Left ventricle myocardium superior (tissue), 1 donor: ENCODE data around the gene TIMM23B. TPM values are rescaled to one million over a fixed set of nuclear protein-coding genes. Genes with fewer than 3 reads are reported as not detected.
A peak's percentile ranks its signal among the peaks of the same experiment; 100 is the strongest.
"Not testable (repeated sequence)": the region's sequence is repeated elsewhere in the genome, so short reads cannot be mapped to it uniquely, and the experiment has no call there.

Experiments
- ATAC-seq: fragments of 200-7000 bp; cut with Tn5 transposase; one replicate; pipeline ENCODE4 v1.9.1; 2020; ENCODE audit warnings: mild to moderate bottlenecking, moderate library complexity
- DNase-seq: peaks from one replicate; pipeline ENCODE4 v3.0.0-alpha.2; 2020
- intact Hi-C: fragments of 100-400 bp; cut with micrococcal nuclease; formaldehyde crosslinking; loops from one replicate; pipeline ENCODE4 v1.11.0; 2022
- long read RNA-seq: library from polyadenylated mRNA; unstranded; transcript quantifications from one replicate; pipeline ENCODE4 v2.0.0, GENCODE V29; 2021
- total RNA-seq: library from RNA; stranded (reverse); fragmentation: NEBNext Ultra II Directional; extraction: Animal tissue kit (Norgen Biotek cat#: 25700); gene quantifications from one replicate; pipeline ENCODE4 v1.2.1, GENCODE V29; 2021
- donor health status: DM: no; HTN: yes; CAD: no; lungs with severe emphysema.

The TIMM23B gene, protein sequence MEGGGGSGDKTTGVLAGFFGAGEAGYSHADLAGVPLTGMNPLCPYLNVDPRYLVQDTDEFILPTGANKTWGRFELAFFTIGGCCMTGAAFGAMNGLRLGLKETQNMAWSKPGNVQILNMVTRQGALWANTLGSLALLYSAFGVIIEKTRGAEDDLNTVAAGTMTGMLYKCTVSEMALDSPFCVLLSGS
- 15.8 TPM for total RNA-seq
- long read RNA-seq, partial matches to known transcripts, result 2 of 6 reads
- long read RNA-seq, other reads (novel, unspliced or antisense), result 0 of 6 reads

DNA sequence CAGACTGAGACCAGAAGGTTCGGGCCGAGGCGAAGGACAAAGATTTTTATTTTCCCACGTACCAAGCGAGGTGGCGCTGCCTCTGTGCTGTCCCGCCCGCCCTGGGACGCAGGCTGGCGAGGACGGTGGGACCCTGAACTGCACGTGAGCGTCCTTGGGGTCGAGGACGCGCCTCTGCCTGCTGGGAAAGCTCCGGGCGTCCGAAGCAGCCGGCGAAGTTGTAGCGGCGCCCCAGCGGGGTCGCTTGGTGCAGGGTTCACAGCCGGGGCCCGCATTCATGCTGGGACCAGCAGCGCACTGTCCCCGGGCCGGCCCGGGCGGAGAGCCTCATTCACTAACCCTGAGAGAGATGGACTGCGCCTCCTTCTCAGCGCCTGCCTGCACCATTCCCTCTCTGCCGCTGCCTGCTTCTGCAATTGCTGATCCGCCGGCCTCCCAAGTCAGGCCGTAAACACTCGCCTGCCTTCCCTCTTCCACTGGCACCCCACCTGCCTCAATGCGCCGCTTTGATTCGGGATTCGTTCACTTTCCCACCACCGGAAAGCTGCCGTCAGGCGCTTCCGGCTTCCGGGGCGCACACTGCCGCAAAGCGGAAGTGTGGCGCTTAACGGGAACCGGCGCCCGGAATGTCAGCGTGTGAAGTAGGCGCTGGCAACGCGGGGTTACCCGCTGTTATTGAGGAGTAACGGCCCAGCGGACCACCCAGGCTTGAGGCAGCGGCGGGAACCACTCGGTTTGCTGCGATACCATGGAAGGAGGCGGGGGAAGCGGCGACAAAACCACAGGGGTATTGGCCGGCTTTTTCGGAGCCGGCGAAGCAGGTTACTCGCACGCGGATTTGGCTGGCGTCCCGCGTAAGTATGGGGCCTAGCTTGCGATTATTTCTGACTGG lies at the start of gene TIMM23B, which contains the start of gene PARG:
TIMM23B (plus strand) TSS at position 607 of the 892 bp plus-strand sequence; CDS start at position 749, 142 bp downstream.
PARG (minus strand) TSS at position 581 of the 892 bp plus-strand sequence; CDS start at position 279, 302 bp downstream.
- intact Hi-C loops, result not testable (repeated sequence)
- peak; percentile 88 for DNase-seq
- peak; percentile 97 for ATAC-seq

DNA sequence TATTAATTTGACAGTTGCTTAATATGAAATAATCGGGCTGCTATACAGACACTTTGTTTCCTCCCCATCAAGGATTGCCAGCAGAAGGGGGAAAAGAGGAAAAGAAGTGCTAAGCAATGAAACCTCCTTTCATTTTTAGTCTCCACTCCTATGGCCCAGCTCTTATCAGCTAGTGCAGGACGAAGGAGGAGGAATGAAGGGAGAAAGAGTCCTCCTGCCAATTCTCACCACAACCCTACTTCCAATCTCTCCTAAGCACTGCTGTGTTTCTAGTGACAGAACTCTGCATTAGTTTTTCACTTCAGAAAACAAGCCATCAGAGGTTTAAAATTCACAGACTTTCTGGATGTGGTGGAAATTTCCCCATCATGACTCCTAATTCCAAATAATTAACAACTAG lies 41.9 kb upstream of the TIMM23B start:
- intact Hi-C loops, ATAC-seq: not testable (repeated sequence)

DNA sequence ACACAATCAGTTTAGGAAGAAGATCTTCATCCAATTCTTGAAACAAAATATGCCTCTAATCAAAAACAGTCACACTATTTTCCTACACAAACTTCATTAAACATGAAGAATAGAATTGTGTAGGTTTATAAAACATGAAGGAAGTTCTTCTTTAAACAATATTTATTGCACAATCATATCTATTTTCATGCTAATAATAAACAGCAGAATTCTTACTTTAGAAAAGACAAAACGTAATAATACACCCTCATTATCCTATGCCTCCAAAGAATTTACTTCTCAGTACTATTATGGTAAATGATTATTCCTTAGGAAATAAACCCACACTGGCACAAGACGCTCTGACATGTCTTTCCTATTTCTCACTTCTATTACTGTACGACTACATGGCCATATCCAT lies 41.4 kb upstream of the TIMM23B start:
- DNase-seq, intact Hi-C loops, ATAC-seq: not testable (repeated sequence)

More for the DNA sequence above, 41.9 kb upstream of the TIMM23B start:
- DNase-seq, result not testable (repeated sequence)

DNA sequence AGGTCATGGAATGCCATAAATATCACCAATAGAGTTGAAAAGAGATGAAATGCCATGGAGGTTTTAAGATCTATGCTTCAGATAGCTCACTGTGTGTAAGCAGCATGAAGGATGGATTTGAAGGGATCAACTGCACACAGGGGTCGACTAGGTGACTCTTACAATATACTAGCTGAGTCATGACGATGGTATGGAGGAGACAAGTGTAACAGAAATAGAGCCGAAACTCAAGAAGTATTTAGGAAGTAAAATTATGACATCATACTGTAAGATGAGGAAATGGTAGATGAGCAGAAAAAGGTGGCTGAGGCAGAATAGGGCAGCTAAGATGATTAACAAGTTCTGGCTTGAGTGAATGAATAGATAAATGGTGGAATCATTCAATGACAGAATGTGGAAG lies 38.0 kb upstream of the TIMM23B start:
- ATAC-seq, intact Hi-C loops, DNase-seq: not testable (repeated sequence)

DNA sequence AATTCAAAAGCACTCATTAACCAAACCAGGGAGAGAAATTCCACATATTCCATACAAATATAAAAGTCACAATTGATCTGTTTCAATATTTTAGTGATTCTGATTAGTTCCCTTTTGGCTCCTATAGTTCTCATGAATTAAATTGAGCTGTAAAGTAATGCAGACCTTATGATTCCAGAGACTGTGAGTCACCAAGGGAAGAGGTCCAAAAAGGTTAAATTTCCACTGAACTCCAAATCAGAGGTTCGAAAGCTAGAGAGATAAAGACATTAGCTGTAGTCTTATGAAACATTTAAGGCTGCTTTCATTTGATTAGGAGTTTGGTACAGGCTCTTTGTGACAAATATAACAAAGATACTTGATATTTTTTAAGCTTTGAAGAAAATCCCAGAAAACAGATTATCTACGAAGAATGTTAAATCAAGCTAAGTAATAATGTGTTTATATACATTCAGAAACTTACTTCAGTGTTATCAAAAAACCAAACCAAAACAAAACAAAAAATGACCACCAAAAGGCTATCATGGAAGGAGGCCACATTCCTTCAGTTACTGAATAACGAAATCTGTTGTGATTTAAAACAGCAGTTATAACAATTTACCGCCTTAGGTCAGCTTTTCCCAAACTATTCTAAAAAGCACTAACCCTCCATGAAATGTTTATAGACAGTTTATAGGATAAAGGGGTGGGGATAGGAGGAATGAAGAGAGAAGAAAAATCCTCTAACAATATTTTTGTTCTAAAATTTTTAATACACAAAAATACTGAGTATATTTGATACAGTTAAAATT lies 33.4 kb upstream of the TIMM23B start:
- ATAC-seq, intact Hi-C loops, DNase-seq: not testable (repeated sequence)

DNA sequence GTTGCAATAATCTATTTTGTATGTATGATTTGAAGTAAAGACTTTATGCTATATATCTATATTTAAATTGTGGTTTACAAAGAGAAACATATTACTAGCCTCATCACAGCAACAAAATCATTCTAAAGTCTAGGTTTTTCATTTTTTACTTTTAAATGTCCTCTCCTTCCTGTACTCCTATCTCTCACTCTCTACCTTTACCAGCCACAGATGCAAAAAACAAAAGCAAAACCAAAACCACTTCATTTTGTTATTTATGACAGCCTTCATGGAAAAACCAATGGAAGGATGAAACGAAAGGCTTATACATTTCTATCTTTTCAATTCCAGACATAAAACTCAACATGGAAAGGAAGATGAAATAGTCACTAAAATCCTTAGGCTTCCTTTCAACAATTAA lies 31.6 kb upstream of the TIMM23B start:
- intact Hi-C loops, DNase-seq, ATAC-seq: not testable (repeated sequence)

DNA sequence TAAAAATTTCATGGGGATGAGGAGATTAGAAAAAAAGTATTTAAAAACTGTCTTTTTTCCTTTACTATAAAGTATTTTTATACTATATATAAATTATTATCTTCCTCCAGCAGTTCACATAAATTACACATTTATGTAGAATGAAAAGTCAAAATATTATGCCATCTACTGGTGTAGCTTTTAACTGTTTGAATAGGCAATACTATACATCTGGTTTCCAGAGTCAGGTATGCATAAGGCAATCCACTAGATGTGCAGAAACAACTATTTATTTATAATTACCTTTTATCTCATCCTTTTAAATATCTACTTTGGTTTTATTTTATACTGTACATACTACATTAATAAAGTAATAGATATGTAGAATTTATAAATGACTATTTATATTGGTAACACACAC lies 25.4 kb upstream of the TIMM23B start:
- DNase-seq, intact Hi-C loops: not testable (repeated sequence)

DNA sequence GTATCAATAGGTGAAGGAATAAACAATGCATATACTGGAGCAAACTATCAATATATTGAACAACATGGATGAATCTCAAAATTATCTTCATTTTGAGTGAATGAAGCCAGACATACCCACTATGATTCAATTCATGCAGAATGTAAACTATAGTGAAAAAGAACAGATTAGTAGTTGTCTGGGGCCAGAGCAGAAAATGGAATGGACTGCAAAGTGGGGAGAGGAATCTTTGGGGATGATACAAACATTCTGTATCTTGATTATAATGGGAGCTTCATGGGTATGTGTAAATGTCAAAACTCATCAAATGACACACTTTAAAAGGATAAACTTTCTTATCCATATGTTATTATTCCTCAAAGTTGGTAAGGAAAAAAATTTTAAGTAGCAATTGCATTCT lies 23.9 kb upstream of the TIMM23B start:
- intact Hi-C loops, DNase-seq, ATAC-seq: not testable (repeated sequence)

More for the DNA sequence above, 25.4 kb upstream of the TIMM23B start:
- ATAC-seq, result not testable (repeated sequence)

DNA sequence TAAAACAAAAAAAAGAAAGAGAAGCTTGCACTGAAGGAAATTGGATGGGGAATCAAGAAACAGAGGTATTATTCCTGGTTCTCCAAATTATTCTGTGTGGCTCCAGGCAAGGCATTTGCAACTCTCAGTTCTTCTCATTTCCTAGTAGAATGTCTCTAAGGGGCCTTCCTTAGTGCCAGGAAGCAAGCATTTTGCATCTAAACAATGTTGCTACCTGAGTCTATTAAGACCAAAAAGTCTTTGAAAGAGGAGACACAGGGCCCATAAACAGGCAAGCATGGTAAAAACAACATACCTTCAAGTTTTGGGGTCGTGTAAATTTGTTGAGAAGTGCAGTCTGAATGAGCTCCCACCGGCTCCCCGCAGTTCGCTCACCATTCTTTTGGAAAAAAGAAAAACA lies 19.8 kb upstream of the TIMM23B start:
- ATAC-seq, DNase-seq, intact Hi-C loops: not testable (repeated sequence)

DNA sequence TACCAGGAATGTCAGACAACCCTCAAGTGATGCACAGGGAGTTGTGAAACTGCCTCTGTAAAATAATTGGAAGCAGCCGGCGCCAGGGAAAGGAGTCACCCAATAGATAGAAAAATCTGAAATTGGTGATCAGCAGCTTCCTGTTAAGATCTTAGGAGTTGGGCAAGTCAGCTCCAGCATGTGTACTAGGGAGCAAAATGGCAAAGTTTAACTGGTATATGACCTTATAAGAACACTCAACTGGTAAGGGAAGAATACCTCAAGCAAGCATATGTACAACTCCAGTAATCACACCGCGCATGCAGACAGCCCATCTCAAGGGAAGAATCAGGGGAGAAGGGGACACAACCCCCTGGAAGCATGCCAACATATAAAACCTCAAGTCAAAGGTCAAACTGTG lies 18.3 kb upstream of the TIMM23B start:
- ATAC-seq, DNase-seq, intact Hi-C loops: not testable (repeated sequence)

DNA sequence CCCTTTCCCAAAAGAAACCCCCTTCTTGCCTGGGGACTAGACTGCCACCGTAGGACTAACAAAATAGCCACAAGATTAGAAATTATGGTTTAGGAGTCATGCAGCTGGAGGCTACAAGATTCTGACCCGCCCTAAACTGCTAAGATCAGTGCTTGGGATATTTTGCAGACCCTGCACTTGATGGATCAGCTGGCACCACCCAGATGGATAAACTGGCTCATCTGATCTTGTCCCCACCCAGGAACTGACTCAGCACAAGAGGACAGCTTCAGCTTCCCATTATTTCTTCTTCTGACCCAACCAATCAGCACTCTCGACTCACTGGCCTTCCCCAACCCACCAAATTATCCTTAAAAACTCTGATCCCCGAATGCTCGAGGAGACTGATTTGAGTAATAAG lies 10.6 kb upstream of the TIMM23B start:
- ATAC-seq, intact Hi-C loops, DNase-seq: not testable (repeated sequence)

DNA sequence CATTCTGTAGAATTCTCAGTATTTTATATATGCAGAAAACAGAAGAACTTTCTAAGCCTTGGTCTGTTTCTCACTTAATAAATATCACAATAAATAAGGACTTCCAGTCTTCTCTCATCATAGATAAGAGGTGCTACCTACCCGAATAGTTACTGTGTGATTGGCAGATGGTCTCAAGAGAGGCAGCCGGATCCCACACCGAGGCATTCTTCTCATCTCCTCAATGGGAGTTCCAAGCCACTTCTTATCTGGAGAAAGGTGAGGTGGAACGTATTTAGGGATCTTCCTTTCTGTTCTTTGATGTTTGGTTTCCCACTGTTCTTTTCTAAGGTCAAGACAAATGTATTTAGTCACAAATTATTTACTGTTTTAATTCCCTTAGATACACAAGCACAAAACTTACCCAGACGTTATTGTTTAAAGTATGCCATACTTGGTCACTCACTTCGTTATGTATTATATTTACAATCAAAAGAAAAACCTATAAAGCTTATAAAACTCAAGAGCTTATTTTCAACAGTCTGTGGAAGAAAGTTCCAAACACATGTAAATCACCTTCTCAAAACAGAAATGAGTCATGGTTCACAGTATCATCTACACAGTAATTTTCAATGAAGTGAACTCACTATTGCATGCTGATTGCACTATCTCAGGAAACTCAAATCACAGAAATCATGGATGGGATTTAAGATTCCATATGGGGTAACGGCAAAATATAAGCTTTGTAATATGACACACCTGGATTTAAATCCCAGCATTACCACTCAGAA lies 9.7 kb upstream of the TIMM23B start:
- intact Hi-C loops, DNase-seq, ATAC-seq: not testable (repeated sequence)

DNA sequence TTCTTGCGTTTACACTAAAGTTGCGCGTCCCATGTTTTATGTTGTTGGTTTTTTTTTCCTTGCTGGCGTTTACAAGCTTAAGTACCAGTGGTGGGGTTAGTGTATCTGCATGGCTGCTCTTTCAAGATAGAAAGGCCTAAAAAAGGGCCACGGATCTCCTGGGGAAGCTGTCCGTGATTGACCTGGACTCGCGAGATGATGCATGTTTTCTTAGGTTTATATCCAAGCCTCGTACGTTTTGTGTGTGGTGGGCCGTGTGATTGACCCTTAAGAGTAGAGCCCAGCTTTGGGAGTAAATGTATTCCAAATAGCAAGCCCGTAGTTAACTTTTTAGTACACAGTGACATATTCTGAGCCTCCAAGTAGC lies 469 bp downstream of the TIMM23B start:
- intact Hi-C loops, result not testable (repeated sequence)

DNA sequence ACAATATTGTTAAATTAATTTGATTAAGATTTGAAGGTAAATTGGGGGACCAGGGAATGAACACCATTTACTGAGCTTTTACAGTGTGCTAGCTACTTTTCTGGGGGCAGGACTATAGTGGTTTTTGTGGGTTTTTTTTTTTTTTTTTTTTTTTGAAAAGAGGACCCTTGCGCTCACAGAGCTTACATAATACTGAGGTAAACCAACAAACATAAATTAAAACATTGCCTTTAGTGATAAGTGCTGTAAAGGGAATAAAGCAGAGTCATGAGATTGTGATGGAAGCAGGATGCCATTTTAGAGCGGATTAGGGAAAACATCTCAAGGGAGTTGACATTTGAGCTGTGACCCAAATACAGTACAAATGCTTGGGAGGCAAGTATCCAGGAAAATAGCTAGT lies 1.8 kb downstream of the TIMM23B start:
- ATAC-seq, DNase-seq, intact Hi-C loops: not testable (repeated sequence)

More for the DNA sequence above, 469 bp downstream of the TIMM23B start:
- not testable (repeated sequence) for ATAC-seq, DNase-seq

DNA sequence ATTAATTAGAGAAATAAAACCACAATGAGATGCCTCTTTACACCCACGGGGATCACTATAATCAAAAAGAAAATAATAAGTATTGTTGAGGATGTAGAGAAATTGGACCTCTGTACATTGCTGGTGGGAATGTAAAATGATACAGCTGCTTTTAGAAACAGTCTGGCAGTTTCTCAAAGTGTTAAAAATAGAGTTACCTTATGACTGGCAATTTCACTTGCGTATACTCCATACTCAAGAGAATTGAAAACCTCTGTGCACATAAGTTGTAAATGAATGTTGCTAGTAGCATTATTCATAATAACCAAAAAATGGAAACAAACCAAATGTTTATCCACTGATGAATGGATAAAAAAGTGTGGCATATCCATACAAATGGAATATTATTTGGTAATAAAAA lies 6.3 kb downstream of the TIMM23B start:
- ATAC-seq, result peak; percentile 73

DNA sequence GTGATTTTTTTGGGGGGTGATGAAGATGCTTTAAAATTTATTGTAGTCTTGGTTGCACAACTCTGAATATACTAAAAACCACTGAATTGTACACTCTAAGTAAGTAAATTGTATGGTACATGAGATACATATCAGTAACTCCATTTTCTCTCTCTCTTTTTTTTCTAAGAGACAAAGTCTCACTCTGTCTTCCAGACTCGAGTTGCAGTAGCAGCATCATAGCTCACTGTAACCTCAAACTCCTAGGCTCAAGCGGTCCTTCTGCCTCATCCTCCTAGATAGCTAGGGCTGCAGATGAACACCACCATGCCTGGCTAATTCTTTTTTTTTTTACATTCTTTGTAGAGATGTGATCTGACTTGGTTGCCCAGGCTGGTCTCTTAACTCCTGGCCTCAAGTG lies 6.9 kb downstream of the TIMM23B start:
- ATAC-seq, result not testable (repeated sequence)

More for the DNA sequence above, 6.3 kb downstream of the TIMM23B start:
- DNase-seq, intact Hi-C loops: not testable (repeated sequence)

DNA sequence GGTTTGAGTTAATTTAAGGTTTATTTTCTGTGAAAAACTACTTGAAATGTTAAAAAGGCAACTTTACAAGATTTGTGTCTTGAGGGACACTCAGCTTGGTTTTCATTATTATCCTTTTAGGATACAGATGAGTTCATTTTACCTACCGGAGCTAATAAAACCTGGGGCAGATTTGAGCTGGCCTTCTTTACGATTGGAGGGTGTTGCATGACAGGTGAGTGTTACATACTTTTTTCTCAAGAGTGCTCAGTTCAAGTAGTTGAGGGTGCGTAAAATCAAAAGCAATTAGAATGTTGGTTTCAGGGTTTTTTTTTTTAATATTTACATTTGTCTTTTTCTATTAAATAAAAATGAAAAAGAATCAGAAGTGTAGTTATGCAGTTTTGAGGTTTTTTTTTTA lies 10.2 kb downstream of the TIMM23B start:
- intact Hi-C loops, ATAC-seq, DNase-seq: not testable (repeated sequence)

More for the DNA sequence above, 6.9 kb downstream of the TIMM23B start:
- intact Hi-C loops, DNase-seq: not testable (repeated sequence)

DNA sequence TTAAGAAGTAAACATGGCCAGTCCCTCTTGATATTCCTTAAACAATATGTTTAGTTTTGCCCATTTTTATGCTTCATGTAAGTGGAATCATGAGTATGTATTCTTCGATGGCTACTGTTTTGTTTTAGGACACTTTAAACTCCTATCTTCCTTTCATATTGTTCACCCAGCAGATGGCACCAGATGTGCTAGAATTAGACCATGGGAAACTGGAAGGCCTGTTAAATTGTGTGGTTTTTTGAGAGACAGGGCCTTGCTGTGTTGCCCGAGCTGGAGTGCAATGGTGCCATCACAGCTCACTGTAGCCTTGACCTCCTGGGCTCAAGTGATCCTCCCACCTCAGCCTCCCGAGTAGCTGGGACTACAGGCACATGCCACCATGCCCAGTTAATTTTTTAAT lies 11.3 kb downstream of the TIMM23B start:
- DNase-seq, intact Hi-C loops, ATAC-seq: not testable (repeated sequence)
